Measurements from ENCODE around the gene SCAMP1. TPM values are rescaled to one million over a fixed set of nuclear protein-coding genes. Genes with fewer than 3 reads are reported as not detected.

SCAMP1 gene
- total RNA-seq, 3 donors from 2014 or later: 31.2 to 52.0 (median 31.8) TPM

GRCh38 chr5:78508186-78508765, 147.9 kb downstream of the SCAMP1 start:
- Histone ChIP-seq H3K9me3 (no peaks in the 10 kb centered on the region), H3K27ac (peak overlapping the region; percentile 54 to 89), H3K36me3 (no peaks in the 10 kb centered on the region), H3K4me3 (peak overlapping the region; percentile 52 to 55 (median 53)), H3K4me1 (peaks cover 8 to 28% of the 10 kb centered on the region in 2 donors), H3K27me3 (no peaks in the 10 kb centered on the region)
- no peak for TF ChIP-seq POLR2AphosphoS5 (IDR thresholded peaks at IDR 0.05)
- TF ChIP-seq CTCF (IDR thresholded peaks at IDR 0.05): no peak
- TF ChIP-seq POLR2A (IDR thresholded peaks at IDR 0.05): no peak
- DNase-seq (ENCODE audit: low spot score in 2 of 2): no peak
- intact Hi-C loops (cut with DNase I; ENCODE audit: low total_unique reads): no loop called here

- no peak for DNase-seq (ENCODE audit: low spot score in 2 of 2)
- peaks cover 8 to 28% of the 10 kb centered on the region in 2 donors for H3K4me1 ChIP-seq
- TF ChIP-seq POLR2AphosphoS5 (IDR thresholded peaks at IDR 0.05) (no peak), CTCF (IDR thresholded peaks at IDR 0.05) (no peak), POLR2A (IDR thresholded peaks at IDR 0.05) (no peak)
- no peaks in the 10 kb centered on the region for H3K36me3 ChIP-seq
- peak overlapping the region; percentile 54 to 89 for H3K27ac ChIP-seq
- intact Hi-C loops (cut with DNase I; ENCODE audit: low total_unique reads): no loop called here
- H3K4me3 ChIP-seq: peak overlapping the region; percentile 52 to 55 (median 53)
- no peaks in the 10 kb centered on the region for H3K9me3 ChIP-seq
- H3K27me3 ChIP-seq: no peaks in the 10 kb centered on the region
Observed at GRCh38 chr5:78509145-78509865, 148.9 kb downstream of the SCAMP1 start.

- Histone ChIP-seq H3K4me1 (peaks cover under 1 to 21% of the 10 kb centered on the region in 2 donors), H3K27me3 (no peaks in the 10 kb centered on the region), H3K36me3 (no peaks in the 10 kb centered on the region), H3K9me3 (no peaks in the 10 kb centered on the region), H3K4me3 (peak overlapping the region; percentile 52 to 55 (median 53)), H3K27ac (peak overlapping the region; percentile 54 to 89)
- DNase-seq (ENCODE audit: low spot score in 2 of 2): peak; percentile 44 to 67
- intact Hi-C loops (cut with DNase I; ENCODE audit: low total_unique reads): no loop called here
- TF ChIP-seq POLR2AphosphoS5 (IDR thresholded peaks at IDR 0.05): peak in 1 of 3 donors; percentile 15
- TF ChIP-seq POLR2A (IDR thresholded peaks at IDR 0.05): no peak
Observed at GRCh38 chr5:78509884-78510769, 149.7 kb downstream of the SCAMP1 start.

- Histone ChIP-seq H3K27ac (peak overlapping the region; percentile 74 to 89), H3K4me1 (peaks cover 0 to 12% of the 10 kb centered on the region in 2 donors), H3K4me3 (no peak overlapping the region), H3K27me3 (no peaks in the 10 kb centered on the region), H3K36me3 (no peaks in the 10 kb centered on the region), H3K9me3 (no peaks in the 10 kb centered on the region)
- intact Hi-C loops (cut with DNase I; ENCODE audit: low total_unique reads): no loop called here
- TF ChIP-seq POLR2AphosphoS5 (IDR thresholded peaks at IDR 0.05) (no peak), POLR2A (IDR thresholded peaks at IDR 0.05) (no peak), CTCF (IDR thresholded peaks at IDR 0.05) (no peak)
- DNase-seq (ENCODE audit: low spot score in 2 of 2): no peak
Observed at GRCh38 chr5:78511121-78511906, 150.9 kb downstream of the SCAMP1 start.

GRCh38 chr5:78512435-78512834, 152.0 kb downstream of the SCAMP1 start:
- H3K4me3 ChIP-seq: no peak overlapping the region
- intact Hi-C loops (cut with DNase I; ENCODE audit: low total_unique reads): no loop called here

More at GRCh38 chr5:78512435-78512834, 152.0 kb downstream of the SCAMP1 start:
- Histone ChIP-seq H3K9me3 (no peaks in the 10 kb centered on the region), H3K4me1 (peaks cover 0 to 3% of the 10 kb centered on the region in 2 donors), H3K36me3 (no peaks in the 10 kb centered on the region), H3K27ac (peak overlapping the region in 1 of 2 donors; percentile 89), H3K27me3 (no peaks in the 10 kb centered on the region)
- TF ChIP-seq POLR2A (IDR thresholded peaks at IDR 0.05) (no peak), POLR2AphosphoS5 (IDR thresholded peaks at IDR 0.05) (no peak), CTCF (IDR thresholded peaks at IDR 0.05) (no peak)
- DNase-seq (ENCODE audit: low spot score in 2 of 2): no peak

Data from breast epithelium (tissue), 4 donors.